ENCODE results near the gene ADAMTS12. TPM values are rescaled to one million over a fixed set of nuclear protein-coding genes. Genes with fewer than 3 reads are reported as not detected.
"Not testable (repeated sequence)": the region's sequence is repeated elsewhere in the genome, so short reads cannot be mapped to it uniquely, and the experiment has no call there.

ADAMTS12 gene
- total and polyA plus RNA-seq, 7 experiments from 2014 or later = not detected

DNA sequence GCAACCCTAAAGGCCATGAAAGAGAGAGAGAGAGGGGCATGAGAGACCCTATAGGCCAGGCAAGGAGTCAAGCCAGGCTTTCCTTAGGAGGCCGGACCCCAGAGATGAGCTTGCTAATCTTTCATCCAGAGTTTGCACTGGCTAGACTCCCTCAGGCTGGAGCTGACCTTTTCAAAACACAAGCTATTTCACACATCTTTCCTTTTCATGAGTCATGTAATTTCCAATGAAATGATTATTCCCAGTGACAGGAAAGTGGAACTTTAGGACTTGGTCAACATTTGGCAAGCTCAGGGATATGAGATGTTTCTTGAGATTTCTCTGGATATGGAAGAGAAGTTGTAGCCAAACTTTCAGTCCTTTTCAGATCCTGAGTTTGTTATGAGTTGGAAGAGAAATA is 333.3 kb downstream of the ADAMTS12 start:
- DNase-seq = no peak
- ChIA-PET CTCF (no interaction called here), POLR2A (no interaction called here)
- Mint-ChIP-seq H3K9me3 (peaks cover 0 to 2% (median 0%) of the 10 kb centered on the region in 11 donors), H3K27ac (no peak overlapping the region), H3K36me3 (no peaks in the 10 kb centered on the region), H3K4me3 (no peak overlapping the region), H3K4me1 (peaks cover 0 to 5% (median 0%) of the 10 kb centered on the region in 7 donors), H3K27me3 (peaks cover 0 to 10% (median 0%) of the 10 kb centered on the region in 5 donors)
- no peaks in the 10 kb centered on the region for H3K4me1 ChIP-seq (ENCODE audit: control insufficient read depth in 2 of 2, insufficient read depth in 2 of 2, low read length in 2 of 2)
- no peak for ATAC-seq
- no peak overlapping the region for H3K27ac ChIP-seq (ENCODE audit: low read depth, low read length)
- H3K27me3 ChIP-seq (ENCODE audit: control insufficient read depth in 2 of 2, insufficient read depth in 2 of 2, low read length in 2 of 2) = no peaks in the 10 kb centered on the region
- H3K9me3 ChIP-seq (ENCODE audit: control insufficient read depth in 2 of 3, low read length in 3 of 3) = no peaks in the 10 kb centered on the region
- intact Hi-C loops (cut with micrococcal nuclease) = no loop called here
- H3K4me3 ChIP-seq (ENCODE audit: low read length) = no peak overlapping the region
- H3K36me3 ChIP-seq (ENCODE audit: control insufficient read depth in 2 of 3, insufficient read depth in 3 of 3, low read length in 3 of 3) = no peaks in the 10 kb centered on the region

DNA sequence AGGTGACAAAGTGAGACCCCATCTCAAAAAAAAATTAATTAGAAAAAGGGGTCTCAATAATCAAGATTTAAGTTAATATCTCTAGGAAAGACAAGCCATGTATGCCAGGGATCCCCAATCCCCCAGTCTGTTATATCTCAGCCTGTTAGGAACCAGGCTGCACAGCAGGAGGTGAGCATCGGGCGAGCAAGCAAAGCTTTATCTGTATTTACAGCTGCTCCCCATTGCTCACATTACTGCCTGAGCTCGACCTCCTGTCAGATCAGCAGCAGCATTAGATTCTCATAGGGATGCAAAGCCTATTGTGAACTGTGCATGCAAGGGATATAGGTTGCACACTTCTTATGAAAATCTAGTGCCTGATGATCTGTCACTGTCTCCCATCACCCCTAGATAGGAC is 334.2 kb downstream of the ADAMTS12 start:
- H3K9me3 ChIP-seq (ENCODE audit: control insufficient read depth in 2 of 3, low read length in 3 of 3) = no peaks in the 10 kb centered on the region
- H3K4me3 ChIP-seq (ENCODE audit: low read length) = no peak overlapping the region
- DNase-seq = no peak
- H3K27ac Mint-ChIP-seq = no peak overlapping the region
- intact Hi-C loops (cut with micrococcal nuclease) = no loop called here
- peaks cover 0 to 2% (median 0%) of the 10 kb centered on the region in 11 donors for H3K9me3 Mint-ChIP-seq
- no peak overlapping the region for H3K4me3 Mint-ChIP-seq
- no peak overlapping the region for H3K27ac ChIP-seq (ENCODE audit: low read depth, low read length)
- no peaks in the 10 kb centered on the region for H3K36me3 ChIP-seq (ENCODE audit: control insufficient read depth in 2 of 3, insufficient read depth in 3 of 3, low read length in 3 of 3)
- no peaks in the 10 kb centered on the region for H3K4me1 ChIP-seq (ENCODE audit: control insufficient read depth in 2 of 2, insufficient read depth in 2 of 2, low read length in 2 of 2)
- H3K4me1 Mint-ChIP-seq = peaks cover 0 to 5% (median 0%) of the 10 kb centered on the region in 7 donors
- ChIA-PET POLR2A (no interaction called here), CTCF (no interaction called here)
- H3K36me3 Mint-ChIP-seq = no peaks in the 10 kb centered on the region
- no peak for ATAC-seq
- peaks cover 0 to 11% (median under 1%) of the 10 kb centered on the region in 5 donors for H3K27me3 Mint-ChIP-seq
- H3K27me3 ChIP-seq (ENCODE audit: control insufficient read depth in 2 of 2, insufficient read depth in 2 of 2, low read length in 2 of 2) = no peaks in the 10 kb centered on the region

- H3K27me3 ChIP-seq (ENCODE audit: control insufficient read depth in 2 of 2, insufficient read depth in 2 of 2, low read length in 2 of 2) = peaks cover 0 to 2% of the 10 kb centered on the region in 2 donors
- no peaks in the 10 kb centered on the region for H3K9me3 ChIP-seq (ENCODE audit: control insufficient read depth in 2 of 3, low read length in 3 of 3)
- H3K4me3 Mint-ChIP-seq = no peak overlapping the region
- H3K36me3 Mint-ChIP-seq = no peaks in the 10 kb centered on the region
- ChIA-PET CTCF (no interaction called here), POLR2A (no interaction called here)
- H3K27ac Mint-ChIP-seq = no peak overlapping the region
- peaks cover 0 to 5% (median 0%) of the 10 kb centered on the region in 7 donors for H3K4me1 Mint-ChIP-seq
- H3K27me3 Mint-ChIP-seq = peaks cover 0 to 11% (median 5%) of the 10 kb centered on the region in 5 donors
- H3K27ac ChIP-seq (ENCODE audit: low read depth, low read length) = no peak overlapping the region
- ATAC-seq (no peak), DNase-seq (no peak)
- H3K4me1 ChIP-seq (ENCODE audit: control insufficient read depth in 2 of 2, insufficient read depth in 2 of 2, low read length in 2 of 2) = no peaks in the 10 kb centered on the region
- peaks cover 0 to 5% (median 0%) of the 10 kb centered on the region in 11 donors for H3K9me3 Mint-ChIP-seq
- no peaks in the 10 kb centered on the region for H3K36me3 ChIP-seq (ENCODE audit: control insufficient read depth in 2 of 3, insufficient read depth in 3 of 3, low read length in 3 of 3)
- intact Hi-C loops (cut with micrococcal nuclease) = no loop called here
- H3K4me3 ChIP-seq (ENCODE audit: low read length) = no peak overlapping the region
Observed at GRCh38 chr5:33556330-33557328, 335.2 kb downstream of the ADAMTS12 start.

DNA sequence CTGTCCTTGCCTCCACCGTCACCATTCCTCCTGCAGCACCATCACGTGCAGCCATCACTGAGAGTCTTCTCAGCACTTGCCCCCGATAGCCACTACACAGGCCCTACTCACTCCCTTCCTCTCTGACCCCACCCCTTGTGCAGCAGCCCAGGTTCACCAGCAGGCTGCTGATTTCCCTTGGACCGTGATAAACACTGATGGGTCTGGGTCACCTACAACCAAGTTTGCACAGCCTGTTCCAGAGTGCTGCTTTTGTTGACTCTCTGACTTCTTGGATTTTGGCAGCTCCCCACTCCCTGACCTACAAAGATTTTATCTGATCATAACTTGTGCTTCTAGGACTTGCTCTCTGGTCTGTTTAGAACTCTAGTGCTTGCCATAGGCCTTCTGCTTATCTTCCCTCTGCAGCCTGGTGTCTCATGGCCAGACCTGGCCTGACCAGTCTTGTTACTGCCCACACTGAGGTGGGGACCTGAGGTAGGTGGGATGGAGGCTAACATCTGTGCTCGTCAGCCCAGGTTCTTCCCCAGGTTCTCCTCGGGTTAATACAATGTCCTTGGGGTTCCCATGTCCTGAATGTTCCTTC is 341.7 kb downstream of the ADAMTS12 start:
- peaks cover 0 to 8% (median under 1%) of the 10 kb centered on the region in 11 donors for H3K9me3 Mint-ChIP-seq
- POLR2A ChIA-PET = no interaction called here
- no peak overlapping the region for H3K4me3 Mint-ChIP-seq
- H3K27me3 Mint-ChIP-seq = peaks cover 0 to 23% (median 7%) of the 10 kb centered on the region in 5 donors
- no peak overlapping the region for H3K27ac Mint-ChIP-seq
- DNase-seq (no peak), ATAC-seq (no peak)
- Histone ChIP-seq H3K4me1 (ENCODE audit: control insufficient read depth in 2 of 2, insufficient read depth in 2 of 2, low read length in 2 of 2) (no peaks in the 10 kb centered on the region), H3K36me3 (ENCODE audit: control insufficient read depth in 2 of 3, insufficient read depth in 3 of 3, low read length in 3 of 3) (no peaks in the 10 kb centered on the region), H3K27me3 (ENCODE audit: control insufficient read depth in 2 of 2, insufficient read depth in 2 of 2, low read length in 2 of 2) (peaks cover 0 to 2% of the 10 kb centered on the region in 2 donors), H3K9me3 (ENCODE audit: control insufficient read depth in 2 of 3, low read length in 3 of 3) (no peaks in the 10 kb centered on the region), H3K27ac (ENCODE audit: low read depth, low read length) (no peak overlapping the region), H3K4me3 (ENCODE audit: low read length) (no peak overlapping the region)
- CTCF ChIA-PET = no interaction called here
- peaks cover 0 to 2% (median 0%) of the 10 kb centered on the region in 7 donors for H3K4me1 Mint-ChIP-seq
- H3K36me3 Mint-ChIP-seq = no peaks in the 10 kb centered on the region
- intact Hi-C loops (cut with micrococcal nuclease) = no loop called here

GRCh38 chr5:33539790-33540189 is 352.0 kb downstream of the ADAMTS12 start:
- H3K27ac ChIP-seq (ENCODE audit: low read depth, low read length); H3K4me1 ChIP-seq (ENCODE audit: control insufficient read depth in 2 of 2, insufficient read depth in 2 of 2, low read length in 2 of 2); POLR2A ChIA-PET; H3K4me1 Mint-ChIP-seq; CTCF ChIA-PET; H3K36me3 ChIP-seq (ENCODE audit: control insufficient read depth in 2 of 3, insufficient read depth in 3 of 3, low read length in 3 of 3); ATAC-seq; H3K27ac Mint-ChIP-seq; H3K9me3 ChIP-seq (ENCODE audit: control insufficient read depth in 2 of 3, low read length in 3 of 3); DNase-seq; H3K4me3 ChIP-seq (ENCODE audit: low read length); H3K36me3 Mint-ChIP-seq; H3K27me3 ChIP-seq (ENCODE audit: control insufficient read depth in 2 of 2, insufficient read depth in 2 of 2, low read length in 2 of 2); intact Hi-C loops (cut with micrococcal nuclease); H3K4me3 Mint-ChIP-seq: not testable (repeated sequence)
- Mint-ChIP-seq H3K9me3 (peaks cover 0 to 12% (median 2%) of the 10 kb centered on the region in 11 donors), H3K27me3 (peaks cover 6 to 34% (median 20%) of the 10 kb centered on the region in 5 donors)

GRCh38 chr5:33539212-33539611 is 352.6 kb downstream of the ADAMTS12 start:
- ChIA-PET POLR2A (no interaction called here), CTCF (no interaction called here)
- H3K4me3 Mint-ChIP-seq = no peak overlapping the region
- Histone ChIP-seq H3K27me3 (ENCODE audit: control insufficient read depth in 2 of 2, insufficient read depth in 2 of 2, low read length in 2 of 2) (no peaks in the 10 kb centered on the region), H3K9me3 (ENCODE audit: control insufficient read depth in 2 of 3, low read length in 3 of 3) (no peaks in the 10 kb centered on the region), H3K4me3 (ENCODE audit: low read length) (no peak overlapping the region), H3K27ac (ENCODE audit: low read depth, low read length) (no peak overlapping the region), H3K36me3 (ENCODE audit: control insufficient read depth in 2 of 3, insufficient read depth in 3 of 3, low read length in 3 of 3) (no peaks in the 10 kb centered on the region), H3K4me1 (ENCODE audit: control insufficient read depth in 2 of 2, insufficient read depth in 2 of 2, low read length in 2 of 2) (no peaks in the 10 kb centered on the region)
- no peaks in the 10 kb centered on the region for H3K36me3 Mint-ChIP-seq
- intact Hi-C loops (cut with micrococcal nuclease) = no loop called here
- H3K9me3 Mint-ChIP-seq = peaks cover 0 to 11% (median 2%) of the 10 kb centered on the region in 11 donors
- H3K27ac Mint-ChIP-seq = no peak overlapping the region
- peaks cover 6 to 34% (median 20%) of the 10 kb centered on the region in 5 donors for H3K27me3 Mint-ChIP-seq
- ATAC-seq = no peak
- no peaks in the 10 kb centered on the region for H3K4me1 Mint-ChIP-seq
- DNase-seq = no peak
